Globus pallidus (tissue), 1 donor: ENCODE results near the gene STK32C.
"Not testable (repeated sequence)": the region's sequence is repeated elsewhere in the genome, so short reads cannot be mapped to it uniquely, and the experiment has no call there.

Source experiments
- DNase-seq: peaks from one replicate; pipeline ENCODE4 v3.0.0-alpha.2; 2015; ENCODE audit warnings: low spot score

The STK32C gene

DNA sequence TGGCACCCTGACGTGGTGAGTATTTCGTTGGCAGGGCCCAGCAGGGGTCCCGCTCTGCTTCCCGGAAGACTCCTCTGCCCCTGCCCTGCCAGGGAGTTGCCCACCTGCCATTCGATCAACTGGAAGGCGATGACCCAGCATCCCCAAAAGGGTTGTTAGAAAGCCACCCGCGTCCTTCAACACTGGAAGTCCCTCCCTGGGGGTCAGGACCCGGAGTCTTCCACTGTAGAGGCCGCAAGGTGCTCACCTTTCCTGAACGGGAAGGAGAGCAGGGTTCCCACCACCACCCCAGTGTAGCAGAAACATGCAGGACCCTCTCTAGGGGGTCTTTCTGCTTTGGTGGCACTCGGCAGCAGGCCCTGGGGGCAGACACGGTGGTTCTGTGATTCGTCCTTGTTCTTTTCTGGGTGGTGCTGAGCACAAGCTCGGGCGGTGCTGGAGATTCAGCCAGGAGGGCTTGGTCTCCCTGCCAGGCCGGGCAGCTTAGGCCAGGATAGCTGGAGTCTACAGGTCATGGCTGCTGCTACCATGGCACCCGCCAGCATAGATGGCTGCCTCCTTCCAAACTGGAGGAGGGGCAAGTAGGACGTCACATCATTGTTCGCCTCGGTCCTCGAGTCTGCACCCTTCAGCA lies 140.6 kb downstream of the STK32C start:
- DNase-seq = no peak

DNA sequence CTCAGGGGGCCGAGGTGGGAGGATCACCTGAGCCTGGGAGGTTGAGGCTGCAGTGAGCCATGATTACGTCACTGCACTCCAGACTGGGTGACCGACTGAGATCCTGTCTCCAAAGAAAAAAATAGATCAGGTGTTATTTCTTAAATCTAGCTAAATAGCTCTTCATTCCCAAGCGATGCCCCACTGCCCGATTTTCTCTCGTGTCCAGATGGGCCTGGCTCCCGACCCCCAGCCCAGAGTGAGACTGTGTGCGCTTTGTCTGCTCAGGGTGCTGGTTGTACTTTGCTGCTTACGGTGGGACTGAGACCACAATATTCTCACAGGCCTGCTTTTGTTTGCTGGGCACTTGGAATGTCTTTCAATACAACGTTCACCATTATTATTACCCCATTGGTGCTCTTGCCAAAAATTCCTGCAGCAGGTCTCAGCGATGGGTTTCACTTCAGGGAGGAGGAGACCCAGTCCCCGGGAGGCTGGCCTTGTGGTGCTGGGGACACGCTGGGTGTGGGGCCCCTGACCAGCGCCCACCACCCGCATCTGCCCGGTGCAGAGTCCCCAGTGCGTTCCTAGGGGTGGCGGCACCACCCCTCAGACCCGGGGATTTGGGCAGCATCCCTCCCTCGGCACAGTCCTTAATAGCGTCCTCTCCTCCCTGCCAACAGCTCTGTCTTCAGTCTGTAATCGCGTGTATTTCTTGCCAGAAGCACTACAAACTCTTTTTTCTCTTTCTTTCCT lies 141.4 kb downstream of the STK32C start:
- DNase-seq = no peak

DNA sequence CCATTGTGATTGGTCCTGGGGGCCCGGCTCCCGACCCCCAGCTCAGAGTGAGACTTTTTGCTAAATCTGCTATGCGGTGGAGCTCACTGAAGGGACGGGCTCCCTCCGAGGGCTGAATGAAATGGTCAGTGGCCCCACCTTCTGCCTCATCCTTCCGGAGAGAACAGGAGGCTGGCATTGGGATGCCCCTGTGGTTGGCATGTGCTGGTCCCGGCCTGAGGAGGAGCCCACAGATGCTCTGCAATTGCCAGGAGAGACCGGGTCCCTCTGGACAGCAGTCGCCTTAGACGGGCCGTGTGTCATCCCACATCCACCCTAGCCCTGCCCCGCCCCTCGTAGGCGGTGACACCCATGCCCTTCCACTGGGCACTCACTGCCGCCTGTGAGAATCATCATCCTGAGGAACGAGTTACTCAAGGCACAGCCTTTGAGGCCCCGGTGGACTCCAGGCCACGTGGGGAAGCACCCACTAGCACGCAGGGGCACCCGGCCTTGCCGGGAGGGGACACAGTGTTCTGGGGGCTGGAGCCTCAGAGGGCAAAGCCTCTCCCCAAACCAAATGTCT lies 142.3 kb downstream of the STK32C start:
- DNase-seq = no peak

DNA sequence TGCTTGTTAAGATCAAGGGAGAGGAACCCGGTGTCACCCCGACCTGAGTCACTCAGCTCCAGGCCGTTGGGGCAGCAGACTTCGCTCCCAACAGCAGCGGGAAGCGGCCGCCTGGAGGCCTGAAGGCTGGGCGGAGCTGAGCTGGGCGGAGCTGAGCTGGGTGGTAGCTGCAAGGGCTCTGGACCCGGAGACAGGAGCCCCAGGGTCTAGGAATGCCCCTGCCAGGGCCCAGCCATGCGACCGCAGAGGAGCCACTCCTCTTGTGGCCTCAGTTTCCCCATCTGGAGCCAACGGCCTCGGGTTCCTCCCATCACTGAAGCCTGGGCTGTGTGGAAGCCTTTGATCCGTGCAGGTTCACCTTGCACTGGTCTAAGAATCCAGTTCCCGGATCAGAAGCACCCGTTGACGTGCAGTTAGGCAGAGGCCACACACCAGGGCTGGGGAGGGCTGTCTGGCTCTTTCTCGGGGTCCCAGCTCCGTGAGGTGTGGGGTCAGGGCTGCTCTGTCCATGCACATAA lies 142.9 kb downstream of the STK32C start:
- DNase-seq = no peak

DNA sequence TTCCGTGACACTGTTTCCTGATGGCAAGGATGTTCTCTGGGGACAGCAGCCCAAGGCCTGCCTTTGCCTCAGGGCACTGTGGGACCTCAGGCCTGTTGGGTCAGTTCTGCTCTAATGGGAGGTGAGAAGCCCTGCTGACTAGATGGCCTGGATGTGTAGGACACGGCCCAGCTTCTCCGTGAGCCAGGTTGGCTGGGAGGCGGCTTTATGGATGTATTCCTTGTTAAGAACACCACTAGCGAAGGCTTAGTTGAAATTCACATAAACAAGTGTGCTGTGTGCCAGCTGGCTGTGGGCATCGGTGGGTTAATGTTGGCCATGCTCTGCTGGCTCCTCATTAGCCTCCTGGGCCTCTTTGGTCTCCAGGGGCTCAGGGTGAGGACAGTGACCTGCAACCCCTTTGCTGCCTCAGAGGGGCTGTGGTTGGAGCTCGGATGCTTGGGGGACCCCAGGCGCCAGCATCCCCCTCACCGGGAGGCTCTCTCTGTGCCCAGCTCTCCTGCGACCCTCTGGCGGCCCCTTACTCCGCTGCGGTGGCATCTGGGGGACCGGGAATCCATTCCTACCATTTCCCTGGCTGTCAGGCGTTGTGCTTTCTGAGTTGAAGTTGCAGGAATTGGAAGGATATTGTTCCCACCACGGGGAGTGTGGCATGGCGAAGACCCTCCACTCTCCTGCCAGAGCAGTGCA lies 143.8 kb downstream of the STK32C start:
- no peak for DNase-seq

DNA sequence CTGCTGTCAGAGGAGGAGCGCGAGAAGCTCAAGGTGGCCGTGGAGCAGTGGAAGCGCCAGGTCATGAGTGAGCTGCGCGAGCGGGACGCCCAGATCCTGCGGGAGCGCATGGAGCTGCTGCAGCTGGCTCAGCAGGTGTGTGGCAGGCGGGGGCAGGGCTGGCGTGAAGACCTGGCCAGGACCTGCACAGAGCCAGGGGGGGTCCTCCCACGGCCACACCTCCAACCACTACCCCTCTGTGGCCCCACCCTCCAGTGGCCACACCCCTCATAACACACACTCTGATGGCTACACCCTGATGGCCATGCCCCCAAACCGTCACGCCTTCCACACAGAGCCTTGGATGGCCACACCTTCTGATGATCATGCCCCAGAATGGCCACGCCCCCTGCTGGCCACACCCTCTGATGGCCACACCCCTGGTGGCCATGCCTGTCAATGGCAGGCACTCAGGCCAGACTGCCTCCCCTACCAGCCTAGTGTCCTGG lies 144.4 kb downstream of the STK32C start:
- DNase-seq = no peak

DNA sequence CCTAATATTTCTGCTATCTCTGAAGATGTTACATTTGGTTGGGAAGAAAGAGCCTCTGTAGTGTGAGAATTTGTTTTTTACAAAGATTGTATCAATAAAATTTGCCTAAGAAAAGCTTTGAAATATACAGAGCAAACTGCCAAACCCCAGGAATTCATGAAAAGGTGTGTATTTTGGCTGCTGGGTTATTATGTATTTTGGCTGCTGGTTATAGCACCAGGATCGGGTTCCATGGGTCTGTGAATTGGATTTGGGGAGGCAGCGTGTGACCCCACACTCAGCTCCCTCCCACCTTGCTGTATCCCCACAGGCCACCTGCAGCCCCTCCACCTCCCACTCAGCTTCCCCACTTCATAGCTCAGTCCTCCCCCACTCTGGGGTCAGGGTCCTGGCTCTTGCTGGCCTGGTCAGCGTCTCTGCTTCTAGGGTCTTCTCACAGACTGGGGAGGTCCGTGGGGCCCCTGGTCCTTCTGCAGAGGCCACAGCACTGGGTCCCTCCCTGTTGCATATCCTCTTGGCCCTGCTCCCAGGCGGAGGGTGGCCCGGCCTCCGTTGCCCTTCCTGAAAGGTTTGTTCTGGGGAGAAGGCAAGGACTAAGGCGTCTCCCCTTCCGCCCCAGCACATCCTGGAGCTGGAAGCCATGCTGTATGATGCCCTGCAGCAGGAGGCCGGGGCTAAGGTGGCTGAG lies 145.0 kb downstream of the STK32C start:
- no peak for DNase-seq

DNA sequence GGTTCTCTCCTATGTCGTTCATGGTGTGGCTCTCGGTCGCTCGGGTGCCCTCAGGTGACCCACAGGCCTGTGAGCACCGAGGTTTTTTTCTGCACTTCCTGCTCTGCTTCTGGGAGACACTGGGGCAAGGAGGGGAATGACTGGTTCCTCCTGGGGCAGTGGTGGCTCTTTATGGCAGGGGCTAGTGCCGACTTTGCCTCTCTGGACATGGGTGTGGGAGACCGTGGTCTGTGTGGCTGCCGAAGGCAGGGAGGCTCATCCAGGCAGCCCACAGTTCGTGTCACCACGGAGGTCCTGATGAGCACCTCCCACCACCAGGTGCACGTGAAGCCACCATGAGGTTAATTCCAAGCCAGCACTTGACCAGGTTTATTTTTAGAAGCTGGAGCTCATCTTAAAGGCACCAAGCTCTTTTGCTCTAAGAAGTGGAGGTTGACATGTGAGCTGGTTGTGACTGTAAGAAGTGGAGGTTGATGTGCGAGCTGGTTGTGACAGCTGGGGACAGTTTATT lies 145.7 kb downstream of the STK32C start:
- no peak for DNase-seq

DNA sequence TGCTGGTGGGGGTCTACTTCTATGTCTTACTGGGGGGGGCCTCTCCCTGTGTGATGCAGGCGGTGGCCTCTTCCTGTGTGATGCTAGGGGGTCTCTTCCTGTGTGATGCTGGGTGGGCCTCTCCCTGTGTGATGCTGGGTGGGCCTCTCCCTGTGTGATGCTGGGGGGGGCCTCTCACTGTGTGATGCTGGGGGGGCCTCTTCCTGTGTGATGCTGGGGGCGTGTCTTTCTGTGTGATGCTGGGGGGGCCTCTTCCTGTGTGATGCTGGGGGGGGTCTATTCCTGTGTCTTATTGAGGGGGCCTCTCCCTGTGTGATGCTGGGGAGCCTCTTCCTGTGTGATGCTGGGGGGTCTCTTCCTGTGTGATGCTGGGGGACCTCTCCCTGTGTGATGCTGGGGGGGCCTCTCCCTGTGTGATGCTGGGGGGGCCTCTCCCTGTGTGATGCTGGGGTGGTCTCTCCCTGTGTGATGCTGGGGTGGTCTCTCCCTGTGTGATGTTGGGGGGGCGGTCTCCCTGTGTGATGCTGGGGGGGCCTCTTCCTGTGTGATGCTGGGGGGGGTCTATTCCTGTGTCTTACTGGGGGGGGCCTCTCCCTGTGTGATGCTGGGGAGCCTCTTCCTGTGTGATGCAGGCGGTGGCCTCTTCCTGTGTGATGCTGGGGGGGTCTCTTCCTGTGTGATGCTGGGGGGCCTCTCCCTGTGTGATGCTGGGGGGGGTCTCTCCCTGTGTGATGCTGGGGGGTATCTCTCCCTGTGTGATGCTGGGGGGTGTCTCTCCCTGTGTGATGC lies 146.7 kb downstream of the STK32C start:
- not testable (repeated sequence) for DNase-seq

DNA sequence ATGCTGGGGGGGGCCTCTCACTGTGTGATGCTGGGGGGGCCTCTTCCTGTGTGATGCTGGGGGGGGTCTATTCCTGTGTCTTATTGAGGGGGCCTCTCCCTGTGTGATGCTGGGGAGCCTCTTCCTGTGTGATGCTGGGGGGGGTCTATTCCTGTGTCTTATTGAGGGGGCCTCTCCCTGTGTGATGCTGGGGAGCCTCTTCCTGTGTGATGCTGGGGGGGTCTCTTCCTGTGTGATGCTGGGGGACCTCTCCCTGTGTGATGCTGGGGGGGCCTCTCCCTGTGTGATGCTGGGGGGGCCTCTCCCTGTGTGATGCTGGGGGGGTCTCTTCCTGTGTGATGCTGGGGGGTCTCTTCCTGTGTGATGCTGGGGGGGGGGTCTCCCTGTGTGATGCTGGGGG lies 147.5 kb downstream of the STK32C start:
- not testable (repeated sequence) for DNase-seq

DNA sequence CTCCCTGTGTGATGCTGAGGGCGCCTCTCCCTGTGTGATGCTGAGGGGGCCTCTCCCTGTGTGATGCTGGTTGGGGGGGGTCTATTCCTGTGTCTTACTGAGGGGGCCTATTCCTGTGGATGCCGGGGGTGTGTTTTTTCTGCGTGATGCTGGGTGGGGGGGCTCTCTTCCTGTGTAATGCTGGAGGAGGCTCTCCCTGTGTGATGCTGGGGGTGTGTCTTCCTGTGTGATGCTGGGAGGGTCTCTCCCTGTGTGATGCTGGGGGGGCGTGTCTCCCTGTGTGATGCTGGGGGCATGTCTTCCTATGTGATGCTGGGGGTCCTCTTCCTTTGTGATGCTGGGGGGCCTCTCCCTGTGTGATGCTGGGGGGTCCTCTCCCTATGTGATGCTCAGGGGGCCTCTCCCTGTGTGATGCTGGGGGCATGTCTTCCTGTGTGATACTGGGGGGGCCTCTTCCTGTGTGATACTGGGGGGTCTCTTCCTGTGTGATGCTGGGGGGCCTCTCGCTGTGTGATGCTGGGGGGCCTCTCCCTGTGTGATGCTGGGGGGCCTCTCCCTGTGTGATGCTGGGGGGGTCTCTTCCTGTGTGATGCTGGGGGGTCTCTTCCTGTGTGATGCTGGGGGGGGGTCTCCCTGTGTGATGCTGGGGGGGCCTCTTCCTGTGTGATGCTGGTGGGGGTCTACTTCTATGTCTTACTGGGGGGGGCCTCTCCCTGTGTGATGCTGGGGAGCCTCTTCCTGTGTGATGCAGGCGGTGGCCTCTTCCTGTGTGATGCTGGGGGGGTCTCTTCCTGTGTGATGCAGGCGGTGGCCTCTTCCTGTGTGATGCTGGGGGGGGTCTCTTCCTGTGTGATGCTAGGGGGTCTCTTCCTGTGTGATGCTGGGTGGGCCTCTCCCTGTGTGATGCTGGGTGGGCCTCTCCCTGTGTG lies 148.2 kb downstream of the STK32C start:
- DNase-seq = not testable (repeated sequence)

DNA sequence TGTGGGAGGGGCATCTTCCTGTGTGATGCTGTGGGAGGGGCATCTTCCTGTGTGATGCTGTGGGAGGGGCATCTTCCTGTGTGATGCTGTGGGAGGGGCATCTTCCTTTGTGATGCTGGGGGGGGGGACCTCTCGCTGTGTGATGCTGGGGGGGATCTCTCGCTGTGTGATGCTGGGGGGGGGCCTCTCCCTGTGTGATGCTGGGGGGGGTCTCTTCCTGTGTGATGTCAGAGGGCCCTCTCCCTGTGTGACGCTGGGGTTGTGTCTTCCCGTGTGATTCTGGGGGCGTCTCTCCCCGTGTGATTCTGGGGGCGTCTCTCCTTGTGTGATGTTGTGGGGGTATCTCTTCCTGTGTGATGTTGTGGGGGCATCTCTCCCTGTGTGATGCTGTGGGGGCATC lies 148.9 kb downstream of the STK32C start:
- no peak for DNase-seq

DNA sequence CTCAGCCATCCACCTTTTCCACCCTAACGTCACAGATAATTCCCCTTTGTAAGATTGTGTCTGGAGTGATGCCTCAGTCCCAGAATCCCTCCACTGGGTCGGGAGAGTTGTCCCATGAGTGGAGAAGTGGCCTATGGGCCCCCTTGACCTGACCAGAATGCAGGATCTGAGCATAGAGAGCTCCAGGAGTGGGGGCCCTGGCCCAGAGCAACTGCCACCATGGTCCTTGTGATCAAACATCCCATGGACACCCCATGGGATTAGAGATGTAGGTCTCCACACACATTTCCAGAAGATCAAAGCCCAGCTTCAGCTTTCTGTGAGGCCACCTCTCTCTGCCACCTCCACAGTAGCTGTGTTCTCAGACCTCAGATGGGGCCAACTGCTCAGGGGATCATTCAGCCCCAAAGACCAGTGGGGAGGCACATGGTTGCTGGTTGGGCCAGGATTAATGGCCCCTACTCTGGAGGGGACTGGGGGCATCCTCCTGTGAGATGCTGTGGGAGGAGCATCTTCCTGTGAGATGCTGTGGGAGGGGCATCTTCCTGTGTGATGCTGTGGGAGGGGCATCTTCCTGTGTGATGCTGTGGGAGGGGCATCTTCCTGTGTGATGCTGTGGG lies 149.5 kb downstream of the STK32C start:
- no peak for DNase-seq
